HG03457 (cell line): ENCODE data around the gene GOLGA8S.
"Not testable (repeated sequence)": the region's sequence is repeated elsewhere in the genome, so short reads cannot be mapped to it uniquely, and the experiment has no call there.

Source experiments
- ATAC-seq: cut with Tn5 transposase; IDR thresholded peaks from one replicate; pipeline ENCODE4 v1.9.1; 2021; ENCODE audit warnings: moderate number of reproducible peaks; ENCODE audit not compliant: unreplicated experiment

The GOLGA8S gene

GRCh38 chr15:23354448-23354847 lies at the start of gene GOLGA8S:
TSS of gene GOLGA8S (plus strand) at chr15:23354748. CDS start at chr15:23354810, 62 bp downstream.
- not testable (repeated sequence) for ATAC-seq

- not testable (repeated sequence) for ATAC-seq
Measured at GRCh38 chr15:23304805-23305204, 49.7 kb upstream of the GOLGA8S start.

- ATAC-seq: not testable (repeated sequence)
Measured at GRCh38 chr15:23305921-23306320, 48.6 kb upstream of the GOLGA8S start.

- not testable (repeated sequence) for ATAC-seq
Measured at GRCh38 chr15:23311233-23311632, 43.3 kb upstream of the GOLGA8S start.

- ATAC-seq: not testable (repeated sequence)
Measured at GRCh38 chr15:23334096-23334495, 20.5 kb upstream of the GOLGA8S start, which contains the start of gene GOLGA6L26. TSS of gene GOLGA6L26 (minus strand) at chr15:23334196. CDS start at chr15:23334135, 61 bp downstream.

GRCh38 chr15:23362622-23363021 lies 8.1 kb downstream of the GOLGA8S start:
- not testable (repeated sequence) for ATAC-seq

- ATAC-seq: not testable (repeated sequence)
Measured at GRCh38 chr15:23364261-23364660, 9.7 kb downstream of the GOLGA8S start.

- ATAC-seq: no peak
Measured at GRCh38 chr15:23370578-23370977, 16.0 kb downstream of the GOLGA8S start.

GRCh38 chr15:23371134-23371533 lies 16.6 kb downstream of the GOLGA8S start:
- ATAC-seq: not testable (repeated sequence)

GRCh38 chr15:23371868-23372267 lies 17.3 kb downstream of the GOLGA8S start:
- ATAC-seq: not testable (repeated sequence)

- no peak for ATAC-seq
Measured at GRCh38 chr15:23372284-23372683, 17.7 kb downstream of the GOLGA8S start.

GRCh38 chr15:23372891-23373600 lies 18.5 kb downstream of the GOLGA8S start:
- not testable (repeated sequence) for ATAC-seq

GRCh38 chr15:23374226-23374625 lies 19.7 kb downstream of the GOLGA8S start:
- ATAC-seq: not testable (repeated sequence)

GRCh38 chr15:23378946-23379345 lies 24.4 kb downstream of the GOLGA8S start:
- ATAC-seq: not testable (repeated sequence)

GRCh38 chr15:23380700-23381099 lies 26.2 kb downstream of the GOLGA8S start:
- not testable (repeated sequence) for ATAC-seq

GRCh38 chr15:23381192-23381591 lies 26.6 kb downstream of the GOLGA8S start:
- not testable (repeated sequence) for ATAC-seq

- ATAC-seq: no peak
Measured at GRCh38 chr15:23384371-23384770, 29.8 kb downstream of the GOLGA8S start.

- no peak for ATAC-seq
Measured at GRCh38 chr15:23385886-23386430, 31.4 kb downstream of the GOLGA8S start.

- no peak for ATAC-seq
Measured at GRCh38 chr15:23387621-23388190, 33.2 kb downstream of the GOLGA8S start.

- no peak for ATAC-seq
Measured at GRCh38 chr15:23395030-23395692, 40.6 kb downstream of the GOLGA8S start.

- ATAC-seq: no peak
Measured at GRCh38 chr15:23395832-23396231, 41.3 kb downstream of the GOLGA8S start.
